Breast epithelium (tissue), 3 donors: ENCODE measurements around the gene RNF220.

Experiments used
- POLR2A ChIP-seq: fragments of 450-650 bp; IDR thresholded peaks from one replicate; pipeline ENCODE4 v1.6.1; 2016; ENCODE audit warnings: antibody characterized with exemption, mild to moderate bottlenecking, moderate library complexity
- TF ChIP-seq, protein P1 (sequence below), 3 donors: fragments of 450-650 bp; IDR thresholded peaks; one replicate each; pipeline ENCODE4 v1.5.1; 2016 to 2017; ENCODE audit warnings: antibody characterized with exemption in 3 of 3, mild to moderate bottlenecking in 3 of 3, moderate library complexity in 3 of 3

DNA sequence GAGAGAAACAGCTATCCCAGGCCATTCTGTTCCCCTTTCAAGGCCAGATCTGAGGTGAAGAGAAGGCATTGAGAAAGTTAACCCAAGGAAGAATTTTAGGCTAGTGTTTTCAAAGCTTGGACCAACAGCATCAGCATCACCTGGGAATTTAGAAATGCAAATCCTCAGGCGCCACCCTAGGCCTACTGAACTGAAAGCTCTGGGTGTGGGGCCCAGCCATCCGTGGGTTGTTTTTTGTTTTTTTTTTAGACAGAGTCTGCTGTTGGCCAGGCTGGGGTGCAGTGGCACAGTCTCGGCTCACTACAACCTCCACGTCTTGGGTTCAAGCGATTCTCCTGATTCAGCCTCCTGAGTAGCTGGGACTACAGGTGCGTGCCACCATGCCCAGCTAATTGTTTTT is 98.6 kb downstream of the RNF220 start:
- TF ChIP-seq, protein P1, sequence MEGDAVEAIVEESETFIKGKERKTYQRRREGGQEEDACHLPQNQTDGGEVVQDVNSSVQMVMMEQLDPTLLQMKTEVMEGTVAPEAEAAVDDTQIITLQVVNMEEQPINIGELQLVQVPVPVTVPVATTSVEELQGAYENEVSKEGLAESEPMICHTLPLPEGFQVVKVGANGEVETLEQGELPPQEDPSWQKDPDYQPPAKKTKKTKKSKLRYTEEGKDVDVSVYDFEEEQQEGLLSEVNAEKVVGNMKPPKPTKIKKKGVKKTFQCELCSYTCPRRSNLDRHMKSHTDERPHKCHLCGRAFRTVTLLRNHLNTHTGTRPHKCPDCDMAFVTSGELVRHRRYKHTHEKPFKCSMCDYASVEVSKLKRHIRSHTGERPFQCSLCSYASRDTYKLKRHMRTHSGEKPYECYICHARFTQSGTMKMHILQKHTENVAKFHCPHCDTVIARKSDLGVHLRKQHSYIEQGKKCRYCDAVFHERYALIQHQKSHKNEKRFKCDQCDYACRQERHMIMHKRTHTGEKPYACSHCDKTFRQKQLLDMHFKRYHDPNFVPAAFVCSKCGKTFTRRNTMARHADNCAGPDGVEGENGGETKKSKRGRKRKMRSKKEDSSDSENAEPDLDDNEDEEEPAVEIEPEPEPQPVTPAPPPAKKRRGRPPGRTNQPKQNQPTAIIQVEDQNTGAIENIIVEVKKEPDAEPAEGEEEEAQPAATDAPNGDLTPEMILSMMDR (IDR thresholded peaks at IDR 0.05), result no peak
- TF ChIP-seq POLR2A, result no peak
